A204.1 (cell line): ENCODE results near the gene TNFAIP6.

Experiments used
- FAIRE-seq: peaks from 2 replicates; lab custom pipeline; 2012; peaks lifted over from hg19 to GRCh38; lab: Jason Lieb, UNC

TNFAIP6 gene

DNA sequence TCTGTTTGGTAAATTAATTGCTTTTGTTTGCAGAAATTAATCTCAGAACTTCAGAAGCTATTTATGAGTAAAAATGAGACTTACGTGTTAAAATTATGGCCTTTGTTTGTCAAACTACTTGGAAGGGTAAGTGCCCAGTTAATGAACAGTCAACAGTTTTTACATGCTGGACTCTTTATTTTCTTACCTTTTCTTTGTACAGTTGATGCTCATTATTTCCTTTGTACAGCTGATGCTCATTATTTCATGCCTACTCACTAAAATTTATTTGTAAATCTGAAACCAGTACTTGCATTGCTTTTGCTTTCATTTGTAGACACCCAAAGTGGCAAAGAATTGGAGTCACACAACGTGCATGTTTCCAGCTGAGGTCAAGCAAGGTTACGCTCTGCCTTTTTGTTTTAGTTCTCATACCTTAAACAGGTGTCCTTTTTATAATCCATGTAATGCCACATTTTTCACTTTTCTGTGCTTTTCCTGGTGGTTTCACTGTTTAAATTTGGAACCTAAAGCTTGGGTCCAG, 65.6 kb downstream of the TNFAIP6 start:
- FAIRE-seq, result no peak

DNA sequence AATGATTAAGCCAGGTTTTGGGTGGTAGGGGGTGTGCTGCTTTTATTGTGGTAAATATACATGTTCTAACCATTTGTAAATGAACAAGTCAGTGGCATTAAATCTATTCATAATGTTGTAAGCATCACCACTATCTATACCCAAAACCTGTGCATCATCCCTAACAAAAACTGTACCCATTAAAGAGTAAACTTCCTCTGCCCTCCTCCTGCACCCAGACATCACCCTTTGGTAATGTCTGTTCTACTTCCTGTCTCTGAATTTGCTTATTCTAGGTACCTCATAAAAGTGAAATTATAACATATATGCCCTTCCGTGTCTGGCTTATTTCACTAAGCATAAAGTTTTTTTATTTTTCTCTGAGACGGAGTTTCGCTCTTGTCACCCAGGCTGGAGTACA, 66.4 kb downstream of the TNFAIP6 start:
- no peak for FAIRE-seq
